Tibial nerve (tissue), 4 donors: ENCODE results near the gene CYP2A13. TPM values are rescaled to one million over a fixed set of nuclear protein-coding genes. Genes with fewer than 3 reads are reported as not detected.
"Not testable (repeated sequence)": the region's sequence is repeated elsewhere in the genome, so short reads cannot be mapped to it uniquely, and the experiment has no call there.

Experiments
- DNase-seq, 2 donors: peaks; one replicate each; pipeline ENCODE4 v3.0.0-alpha.2; 2019; ENCODE audit warnings: low spot score in 2 of 2
- H3K27ac ChIP-seq, 4 donors: fragments of 200-600 bp; sonication (generic) in 3 of 4; one replicate each; pipeline ENCODE4 v1.5.1; 2017 to 2019; ENCODE audit warnings: mild to moderate bottlenecking in 1 of 4
- H3K27me3 ChIP-seq, 2 donors: fragments of 200-600 bp; sonication (generic) in 1 of 2; one replicate each; pipeline versions ENCODE4 v1.5.1 to v1.6.0; 2017 to 2019
- H3K36me3 ChIP-seq, 3 donors: fragments of 200-600 bp; sonication (generic); one replicate each; pipeline ENCODE4 v1.5.1; 2018 to 2019
- H3K4me1 ChIP-seq, 4 donors: fragments of 200-600 bp; sonication (generic) in 3 of 4; one replicate each; pipeline ENCODE4 v1.5.1; 2017 to 2019
- H3K4me3 ChIP-seq, 4 donors: fragments of 200-600 bp; sonication (generic) in 3 of 4; one replicate each; pipeline ENCODE4 v1.5.1; 2017 to 2019; ENCODE audit warnings: mild to moderate bottlenecking in 1 of 4, moderate library complexity in 1 of 4
- H3K9me3 ChIP-seq, 4 donors: fragments of 200-600 bp; sonication (generic) in 3 of 4; one replicate each; pipeline ENCODE4 v1.5.1; 2017 to 2019
- EP300 ChIP-seq, 2 donors: sonication (generic); formaldehyde crosslinking; IDR thresholded peaks; one replicate each; pipeline ENCODE4 v1.6.1; 2017; ENCODE audit warnings: antibody characterized with exemption in 2 of 2, mild to moderate bottlenecking in 1 of 2
- POLR2A ChIP-seq, 2 donors: fragments of 450-650 bp; IDR thresholded peaks; one replicate each; pipeline ENCODE4 v1.6.1; 2017; ENCODE audit warnings: antibody characterized with exemption in 2 of 2, mild to moderate bottlenecking in 2 of 2, moderate library complexity in 2 of 2
- WGBS, 2 donors: methylation state at CpG; one replicate each; pipeline ENCODE4 v1.1.5; 2018; 5-methylcytosine and 5-hydroxymethylcytosine counted together
- total RNA-seq, 4 donors: library from RNA; depleted of rRNA; stranded (reverse); fragments of >200 nt; gene quantifications; one replicate each; pipeline ENCODE4 v1.1.0, GENCODE V29; 2016
- TF ChIP-seq, protein P1 (sequence below), 5 experiments: fragments of 200-600 bp in 3 of 5; fragments of 450-650 bp in 2 of 5; sonication (generic) in 3 of 5; IDR thresholded peaks; one replicate each; pipeline ENCODE4 v1.5.1; 2016 to 2019; ENCODE audit warnings: antibody characterized with exemption in 5 of 5, mild to moderate bottlenecking in 3 of 5, moderate library complexity in 2 of 5

The CYP2A13 gene, protein sequence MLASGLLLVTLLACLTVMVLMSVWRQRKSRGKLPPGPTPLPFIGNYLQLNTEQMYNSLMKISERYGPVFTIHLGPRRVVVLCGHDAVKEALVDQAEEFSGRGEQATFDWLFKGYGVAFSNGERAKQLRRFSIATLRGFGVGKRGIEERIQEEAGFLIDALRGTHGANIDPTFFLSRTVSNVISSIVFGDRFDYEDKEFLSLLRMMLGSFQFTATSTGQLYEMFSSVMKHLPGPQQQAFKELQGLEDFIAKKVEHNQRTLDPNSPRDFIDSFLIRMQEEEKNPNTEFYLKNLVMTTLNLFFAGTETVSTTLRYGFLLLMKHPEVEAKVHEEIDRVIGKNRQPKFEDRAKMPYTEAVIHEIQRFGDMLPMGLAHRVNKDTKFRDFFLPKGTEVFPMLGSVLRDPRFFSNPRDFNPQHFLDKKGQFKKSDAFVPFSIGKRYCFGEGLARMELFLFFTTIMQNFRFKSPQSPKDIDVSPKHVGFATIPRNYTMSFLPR
- total RNA-seq: not detected

DNA sequence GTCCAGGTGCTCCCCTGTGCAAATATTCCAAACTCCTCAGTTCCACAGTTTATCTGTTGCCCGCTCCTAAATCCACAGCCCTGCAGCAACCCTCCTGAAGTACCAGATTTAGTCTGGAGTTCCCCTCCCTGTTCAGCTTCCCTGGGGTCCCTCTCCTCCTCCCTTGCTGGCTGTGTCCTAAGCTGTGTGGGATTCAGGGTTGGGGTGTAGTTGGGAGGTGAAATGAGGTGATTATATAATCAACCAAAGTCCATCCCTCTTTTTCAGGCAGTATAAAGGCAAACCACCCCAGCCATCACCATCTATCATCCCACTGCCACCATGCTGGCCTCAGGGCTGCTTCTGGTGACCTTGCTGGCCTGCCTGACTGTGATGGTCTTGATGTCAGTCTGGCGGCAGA lies at the start of gene CYP2A13:
TSS of gene CYP2A13 (plus strand) at position 301 of the 400 bp plus-strand sequence. CDS start at position 322, 21 bp downstream.
- H3K36me3 ChIP-seq: no peaks in the 10 kb centered on the region

DNA sequence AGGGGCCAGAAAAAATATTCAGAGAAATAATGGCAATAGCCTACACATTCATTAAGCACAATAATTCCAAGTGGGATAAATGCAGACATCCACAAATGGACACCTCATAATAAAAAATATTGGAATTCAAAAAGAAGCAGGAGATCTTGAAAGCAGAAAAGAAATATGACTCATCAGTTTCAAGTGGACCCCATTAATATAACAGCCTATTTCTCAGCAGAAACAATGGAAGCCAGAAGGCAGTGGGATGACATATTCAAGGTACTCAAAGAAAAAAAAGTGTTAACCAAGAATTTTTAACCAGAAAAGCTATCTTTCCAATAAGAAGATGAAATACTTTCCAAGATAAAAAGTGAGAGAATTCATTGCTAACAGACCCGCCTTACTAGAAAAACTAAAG lies 48.4 kb upstream of the CYP2A13 start:
- no peak overlapping the region for H3K4me3 ChIP-seq
- H3K9me3 ChIP-seq: peaks cover 0 to 5% (median 0%) of the 10 kb centered on the region in 4 donors
- no peak overlapping the region for H3K27ac ChIP-seq
- TF ChIP-seq EP300 (IDR thresholded peaks at IDR 0.05): no peak
- TF ChIP-seq, protein P1, sequence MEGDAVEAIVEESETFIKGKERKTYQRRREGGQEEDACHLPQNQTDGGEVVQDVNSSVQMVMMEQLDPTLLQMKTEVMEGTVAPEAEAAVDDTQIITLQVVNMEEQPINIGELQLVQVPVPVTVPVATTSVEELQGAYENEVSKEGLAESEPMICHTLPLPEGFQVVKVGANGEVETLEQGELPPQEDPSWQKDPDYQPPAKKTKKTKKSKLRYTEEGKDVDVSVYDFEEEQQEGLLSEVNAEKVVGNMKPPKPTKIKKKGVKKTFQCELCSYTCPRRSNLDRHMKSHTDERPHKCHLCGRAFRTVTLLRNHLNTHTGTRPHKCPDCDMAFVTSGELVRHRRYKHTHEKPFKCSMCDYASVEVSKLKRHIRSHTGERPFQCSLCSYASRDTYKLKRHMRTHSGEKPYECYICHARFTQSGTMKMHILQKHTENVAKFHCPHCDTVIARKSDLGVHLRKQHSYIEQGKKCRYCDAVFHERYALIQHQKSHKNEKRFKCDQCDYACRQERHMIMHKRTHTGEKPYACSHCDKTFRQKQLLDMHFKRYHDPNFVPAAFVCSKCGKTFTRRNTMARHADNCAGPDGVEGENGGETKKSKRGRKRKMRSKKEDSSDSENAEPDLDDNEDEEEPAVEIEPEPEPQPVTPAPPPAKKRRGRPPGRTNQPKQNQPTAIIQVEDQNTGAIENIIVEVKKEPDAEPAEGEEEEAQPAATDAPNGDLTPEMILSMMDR (IDR thresholded peaks at IDR 0.05): no peak
- TF ChIP-seq POLR2A (IDR thresholded peaks at IDR 0.05): no peak
- WGBS, 2 donors: 89 to 90% methylated on average over 1 of the region's 1 CpG
- no peaks in the 10 kb centered on the region for H3K4me1 ChIP-seq
- H3K36me3 ChIP-seq: no peaks in the 10 kb centered on the region
- DNase-seq: no peak
- no peaks in the 10 kb centered on the region for H3K27me3 ChIP-seq

More for the DNA sequence above, at the start of gene CYP2A13:
- TF ChIP-seq POLR2A (IDR thresholded peaks at IDR 0.05) (no peak), EP300 (IDR thresholded peaks at IDR 0.05) (no peak)
- TF ChIP-seq, protein P1 (IDR thresholded peaks at IDR 0.05): no peak
- DNase-seq: no peak
- WGBS, 2 donors: 63 to 83% methylated on average over 2 of the region's 2 CpGs
- Histone ChIP-seq H3K27ac (no peak within 1 kb of the TSS), H3K9me3 (no peaks in the 10 kb centered on the region), H3K27me3 (peaks cover 0 to 26% of the 10 kb centered on the region in 2 donors), H3K4me3 (no peak within 1 kb of the TSS), H3K4me1 (no peaks in the 10 kb centered on the region)

DNA sequence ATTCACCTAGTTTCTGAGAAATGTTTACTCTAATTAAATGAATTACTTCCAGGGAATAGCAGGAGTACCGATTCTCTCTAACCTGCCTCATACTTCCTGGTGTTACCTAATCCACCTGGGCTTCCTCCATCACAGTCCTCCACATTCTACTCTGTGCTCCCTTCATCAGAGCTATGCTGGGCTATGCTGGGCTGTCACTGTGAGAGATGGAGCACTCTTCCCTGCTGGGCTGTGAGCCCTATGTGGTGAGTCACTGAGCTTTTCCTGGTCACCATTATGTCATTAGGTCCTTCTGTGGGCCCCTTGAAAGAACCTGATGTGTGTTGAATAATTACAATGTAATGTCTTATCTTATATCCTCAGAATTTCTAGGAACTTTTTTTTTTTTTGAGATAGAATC lies 43.2 kb upstream of the CYP2A13 start:
- not testable (repeated sequence) for H3K4me1 ChIP-seq, H3K36me3 ChIP-seq, H3K9me3 ChIP-seq, H3K27me3 ChIP-seq, H3K4me3 ChIP-seq, DNase-seq, H3K27ac ChIP-seq
- WGBS, 2 donors: 72 to 82% methylated on average over 1 of the region's 1 CpG

DNA sequence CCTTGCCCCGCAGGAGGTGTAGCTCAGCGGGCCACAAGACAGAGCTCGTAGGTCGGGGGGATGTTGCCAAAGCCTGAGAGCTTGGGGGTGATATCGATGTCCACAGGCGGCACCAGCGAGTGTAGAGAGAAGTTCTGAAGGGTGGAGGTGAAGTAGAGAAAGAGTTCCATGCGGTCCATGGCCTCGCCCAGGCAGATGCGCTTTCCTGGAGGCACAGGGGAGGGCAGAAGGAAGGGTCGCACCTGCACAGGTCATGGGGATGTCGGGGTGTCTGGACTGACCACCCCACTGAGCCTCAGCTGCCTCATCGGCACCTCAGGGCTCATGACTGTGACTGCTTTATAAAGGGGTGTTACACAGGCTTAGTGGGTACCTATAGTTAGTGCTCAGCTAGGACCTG lies 37.8 kb upstream of the CYP2A13 start:
- H3K27me3 ChIP-seq: no peaks in the 10 kb centered on the region
- H3K27ac ChIP-seq: no peak overlapping the region
- no peak overlapping the region for H3K4me3 ChIP-seq
- TF ChIP-seq, protein P1 (IDR thresholded peaks at IDR 0.05): no peak
- TF ChIP-seq POLR2A (IDR thresholded peaks at IDR 0.05) (no peak), EP300 (IDR thresholded peaks at IDR 0.05) (no peak)
- H3K4me1 ChIP-seq: no peaks in the 10 kb centered on the region
- DNase-seq: no peak
- no peaks in the 10 kb centered on the region for H3K36me3 ChIP-seq
- 88 to 90% methylated on average over 13 of the region's 13 CpGs for WGBS, 2 donors
- no peaks in the 10 kb centered on the region for H3K9me3 ChIP-seq

DNA sequence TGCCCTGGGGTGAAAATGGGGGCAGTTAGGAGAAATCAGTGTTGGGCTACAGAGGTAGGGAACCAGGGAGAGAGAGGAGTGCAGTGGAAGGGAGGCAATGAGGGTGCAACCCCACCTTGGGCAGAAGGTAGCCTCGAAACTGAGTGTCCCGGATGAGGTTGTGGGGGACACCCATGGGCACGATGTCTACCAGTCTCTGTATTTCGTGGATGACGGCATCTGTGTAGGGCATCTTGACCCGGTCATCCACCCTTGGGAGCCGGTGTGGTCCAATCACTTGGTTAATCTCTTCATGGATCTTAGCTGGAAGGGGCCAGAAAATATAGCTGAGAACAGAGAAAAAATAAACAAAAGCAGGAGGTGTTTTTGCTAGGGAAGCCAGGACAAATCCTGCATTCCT lies 36.1 kb upstream of the CYP2A13 start:
- not testable (repeated sequence) for H3K4me3 ChIP-seq, H3K9me3 ChIP-seq, H3K4me1 ChIP-seq, H3K27ac ChIP-seq, H3K36me3 ChIP-seq, H3K27me3 ChIP-seq, DNase-seq
- WGBS, 2 donors: 51 to 58% methylated on average over 7 of the region's 7 CpGs

DNA sequence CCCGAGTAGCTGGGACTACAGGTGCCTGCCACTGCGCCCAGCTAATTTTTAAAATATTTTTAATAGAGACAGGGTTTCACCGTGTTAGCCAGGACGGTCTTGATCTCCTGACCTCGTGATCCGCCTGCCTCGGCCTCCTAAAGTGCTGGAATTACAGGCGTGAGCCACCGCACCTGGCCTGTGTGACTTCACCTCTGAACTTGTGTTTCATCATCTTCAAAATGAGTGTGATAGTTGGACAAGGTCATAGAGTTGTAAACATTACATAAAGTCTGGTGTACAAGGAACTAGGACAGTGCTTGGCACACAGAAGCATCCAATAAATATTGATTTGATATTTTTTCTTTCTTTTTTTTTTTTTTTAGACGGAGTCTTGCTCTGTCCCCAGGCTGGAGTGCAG lies 34.9 kb upstream of the CYP2A13 start:
- not testable (repeated sequence) for H3K9me3 ChIP-seq, H3K36me3 ChIP-seq, H3K4me1 ChIP-seq, H3K27ac ChIP-seq, H3K27me3 ChIP-seq, H3K4me3 ChIP-seq, DNase-seq
- 86 to 88% methylated on average over 10 of the region's 10 CpGs for WGBS, 2 donors
